ENCODE data around the gene EXOC6B.

DNA sequence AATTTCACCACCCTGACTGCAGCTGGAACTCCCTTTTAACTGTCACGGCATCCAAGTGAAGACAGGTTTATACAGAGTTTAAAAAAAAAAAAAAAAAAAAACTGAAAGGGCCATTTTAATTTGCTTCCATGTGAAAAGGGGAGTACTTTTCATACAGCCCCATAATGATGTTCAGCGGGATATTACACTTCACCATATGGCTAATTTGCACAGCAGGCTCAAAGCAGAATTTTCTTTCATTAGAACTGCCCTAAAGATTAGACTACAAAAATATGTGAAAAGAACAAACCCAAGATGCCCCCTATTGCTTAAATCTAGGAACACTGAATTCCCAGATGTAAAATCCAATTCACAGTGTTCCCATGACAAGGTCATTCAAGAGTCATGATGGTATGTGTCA lies 301.8 kb downstream of the EXOC6B start:
- TF ChIP-seq, protein P1, sequence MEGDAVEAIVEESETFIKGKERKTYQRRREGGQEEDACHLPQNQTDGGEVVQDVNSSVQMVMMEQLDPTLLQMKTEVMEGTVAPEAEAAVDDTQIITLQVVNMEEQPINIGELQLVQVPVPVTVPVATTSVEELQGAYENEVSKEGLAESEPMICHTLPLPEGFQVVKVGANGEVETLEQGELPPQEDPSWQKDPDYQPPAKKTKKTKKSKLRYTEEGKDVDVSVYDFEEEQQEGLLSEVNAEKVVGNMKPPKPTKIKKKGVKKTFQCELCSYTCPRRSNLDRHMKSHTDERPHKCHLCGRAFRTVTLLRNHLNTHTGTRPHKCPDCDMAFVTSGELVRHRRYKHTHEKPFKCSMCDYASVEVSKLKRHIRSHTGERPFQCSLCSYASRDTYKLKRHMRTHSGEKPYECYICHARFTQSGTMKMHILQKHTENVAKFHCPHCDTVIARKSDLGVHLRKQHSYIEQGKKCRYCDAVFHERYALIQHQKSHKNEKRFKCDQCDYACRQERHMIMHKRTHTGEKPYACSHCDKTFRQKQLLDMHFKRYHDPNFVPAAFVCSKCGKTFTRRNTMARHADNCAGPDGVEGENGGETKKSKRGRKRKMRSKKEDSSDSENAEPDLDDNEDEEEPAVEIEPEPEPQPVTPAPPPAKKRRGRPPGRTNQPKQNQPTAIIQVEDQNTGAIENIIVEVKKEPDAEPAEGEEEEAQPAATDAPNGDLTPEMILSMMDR (IDR thresholded peaks at IDR 0.05), result no peak
- TF ChIP-seq ZFX (IDR thresholded peaks at IDR 0.05; ENCODE audit: borderline replicate concordance), result no peak
